ENCODE measurements around the gene ZSCAN16.

The ZSCAN16 gene

DNA sequence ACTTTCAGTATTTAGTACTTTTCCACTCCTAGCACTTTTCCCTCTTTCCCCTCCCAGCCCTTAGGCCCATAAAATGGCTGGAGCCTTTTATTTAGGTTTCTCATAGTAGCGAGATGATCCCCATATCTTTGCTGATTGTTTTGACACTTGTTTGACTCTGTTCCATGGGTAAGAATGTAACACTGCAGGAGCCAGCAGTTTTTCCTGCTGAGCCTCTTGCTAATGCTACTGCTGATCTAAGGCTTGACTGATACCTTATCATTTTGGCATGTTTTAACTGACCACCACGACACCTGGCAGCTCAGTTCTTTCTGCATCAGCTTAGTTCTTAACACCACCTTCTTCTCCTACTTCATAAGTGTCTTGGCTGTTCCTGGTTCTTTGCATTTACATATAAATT is 46.9 kb downstream of the ZSCAN16 start:
- no peak overlapping the region for H2AFZ ChIP-seq (ENCODE audit: low read length)
- no peaks in the 10 kb centered on the region for H3K27me3 ChIP-seq (ENCODE audit: insufficient read depth, low read length)
- no peaks in the 10 kb centered on the region; the same call in 1 of the 2 replicates for H3K36me3 ChIP-seq (ENCODE audit: insufficient read depth, low read length)
- no peaks in the 10 kb centered on the region for H3K9me3 ChIP-seq (ENCODE audit: low read length)
- no peaks in the 10 kb centered on the region for H3K4me1 ChIP-seq (ENCODE audit: insufficient read depth, low read length, severe bottlenecking)
- H3K79me2 ChIP-seq (ENCODE audit: insufficient read depth, low read length) = no peaks in the 10 kb centered on the region
- TF ChIP-seq, protein P1, sequence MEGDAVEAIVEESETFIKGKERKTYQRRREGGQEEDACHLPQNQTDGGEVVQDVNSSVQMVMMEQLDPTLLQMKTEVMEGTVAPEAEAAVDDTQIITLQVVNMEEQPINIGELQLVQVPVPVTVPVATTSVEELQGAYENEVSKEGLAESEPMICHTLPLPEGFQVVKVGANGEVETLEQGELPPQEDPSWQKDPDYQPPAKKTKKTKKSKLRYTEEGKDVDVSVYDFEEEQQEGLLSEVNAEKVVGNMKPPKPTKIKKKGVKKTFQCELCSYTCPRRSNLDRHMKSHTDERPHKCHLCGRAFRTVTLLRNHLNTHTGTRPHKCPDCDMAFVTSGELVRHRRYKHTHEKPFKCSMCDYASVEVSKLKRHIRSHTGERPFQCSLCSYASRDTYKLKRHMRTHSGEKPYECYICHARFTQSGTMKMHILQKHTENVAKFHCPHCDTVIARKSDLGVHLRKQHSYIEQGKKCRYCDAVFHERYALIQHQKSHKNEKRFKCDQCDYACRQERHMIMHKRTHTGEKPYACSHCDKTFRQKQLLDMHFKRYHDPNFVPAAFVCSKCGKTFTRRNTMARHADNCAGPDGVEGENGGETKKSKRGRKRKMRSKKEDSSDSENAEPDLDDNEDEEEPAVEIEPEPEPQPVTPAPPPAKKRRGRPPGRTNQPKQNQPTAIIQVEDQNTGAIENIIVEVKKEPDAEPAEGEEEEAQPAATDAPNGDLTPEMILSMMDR (IDR thresholded peaks at IDR 0.05; ENCODE audit: low read length) = no peak
- no peak for TF ChIP-seq EZH2 (IDR thresholded peaks at IDR 0.05; ENCODE audit: borderline replicate concordance, low read length)
- H3F3A ChIP-seq (ENCODE audit: insufficient read depth, low read length) = no peaks in the 10 kb centered on the region
- H3K9ac ChIP-seq (ENCODE audit: low read length) = no peak overlapping the region
- H3K4me3 ChIP-seq (ENCODE audit: low read depth, low read length, poor library complexity, severe bottlenecking) = no peak overlapping the region
- H3K9me2 ChIP-seq (ENCODE audit: low read depth, low read length) = no peaks in the 10 kb centered on the region
- no peak overlapping the region for H3K27ac ChIP-seq (ENCODE audit: low read depth, low read length, poor library complexity, severe bottlenecking)
- H4K20me1 ChIP-seq (ENCODE audit: insufficient read depth, low read length) = no peaks in the 10 kb centered on the region
- no peak overlapping the region for H3K4me2 ChIP-seq (ENCODE audit: low read length)

DNA sequence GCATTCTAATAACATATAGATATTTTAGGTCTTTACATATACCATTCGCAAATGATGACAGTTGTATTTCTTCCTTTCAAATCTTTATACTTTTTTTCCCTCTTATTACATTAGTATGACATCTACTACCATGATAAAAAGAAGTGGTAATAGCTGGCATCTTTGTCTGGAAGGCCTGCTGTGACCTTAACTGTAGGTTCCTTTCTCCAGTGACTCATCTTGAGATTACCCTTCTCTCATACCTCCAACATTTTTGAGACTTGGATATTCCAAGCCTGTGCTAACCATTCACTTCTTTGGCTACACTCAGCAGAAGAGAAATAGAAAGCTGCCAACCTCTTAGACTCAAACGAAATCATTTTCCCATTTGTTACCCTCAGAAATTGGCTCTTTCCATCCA is 47.6 kb downstream of the ZSCAN16 start:
- H3K9ac ChIP-seq (ENCODE audit: low read length) = no peak overlapping the region

DNA sequence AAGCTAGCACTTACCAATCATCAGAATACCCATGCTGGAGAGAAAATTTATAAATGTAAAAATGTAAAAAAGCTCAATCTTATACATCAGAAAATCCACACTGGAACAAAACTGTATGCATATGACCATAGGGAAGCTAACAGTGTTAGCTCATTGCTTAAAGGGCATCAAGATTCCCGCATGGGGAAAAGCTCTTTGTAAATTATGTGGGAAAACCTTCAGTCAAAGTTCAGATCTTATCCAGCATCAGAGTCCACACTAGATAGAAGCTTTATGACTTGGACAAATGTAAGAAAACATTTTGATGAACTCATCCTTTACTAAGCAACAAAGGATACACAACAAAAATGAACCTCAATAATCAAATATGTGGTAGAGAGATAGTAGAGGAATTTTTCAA is 52.0 kb downstream of the ZSCAN16 start:
- TF ChIP-seq EZH2 (IDR thresholded peaks at IDR 0.05; ENCODE audit: borderline replicate concordance, low read length) = no peak
- TF ChIP-seq, protein P1 (IDR thresholded peaks at IDR 0.05; ENCODE audit: low read length) = no peak
- no peaks in the 10 kb centered on the region for H3F3A ChIP-seq (ENCODE audit: insufficient read depth, low read length)
- H3K4me1 ChIP-seq (ENCODE audit: insufficient read depth, low read length, severe bottlenecking) = no peaks in the 10 kb centered on the region
- no peak overlapping the region for H3K9ac ChIP-seq (ENCODE audit: low read length)
- no peak overlapping the region for H3K4me3 ChIP-seq (ENCODE audit: low read depth, low read length, poor library complexity, severe bottlenecking)
- H3K27me3 ChIP-seq (ENCODE audit: insufficient read depth, low read length) = no peaks in the 10 kb centered on the region
- H3K79me2 ChIP-seq (ENCODE audit: insufficient read depth, low read length) = no peaks in the 10 kb centered on the region
- no peaks in the 10 kb centered on the region for H3K36me3 ChIP-seq (ENCODE audit: insufficient read depth, low read length)
- no peak overlapping the region for H2AFZ ChIP-seq (ENCODE audit: low read length)
- no peaks in the 10 kb centered on the region for H4K20me1 ChIP-seq (ENCODE audit: insufficient read depth, low read length)
- no peaks in the 10 kb centered on the region for H3K9me3 ChIP-seq (ENCODE audit: low read length)
- no peaks in the 10 kb centered on the region for H3K9me2 ChIP-seq (ENCODE audit: low read depth, low read length)
- no peak overlapping the region for H3K4me2 ChIP-seq (ENCODE audit: low read length)
- no peak overlapping the region for H3K27ac ChIP-seq (ENCODE audit: low read depth, low read length, poor library complexity, severe bottlenecking)

More for the DNA sequence above, 47.6 kb downstream of the ZSCAN16 start:
- no peaks in the 10 kb centered on the region for H4K20me1 ChIP-seq (ENCODE audit: insufficient read depth, low read length)
- H2AFZ ChIP-seq (ENCODE audit: low read length) = no peak overlapping the region
- H3K27me3 ChIP-seq (ENCODE audit: insufficient read depth, low read length) = no peaks in the 10 kb centered on the region
- H3K79me2 ChIP-seq (ENCODE audit: insufficient read depth, low read length) = no peaks in the 10 kb centered on the region
- no peaks in the 10 kb centered on the region for H3K4me1 ChIP-seq (ENCODE audit: insufficient read depth, low read length, severe bottlenecking)
- H3K36me3 ChIP-seq (ENCODE audit: insufficient read depth, low read length) = no peaks in the 10 kb centered on the region; the same call in 1 of the 2 replicates
- H3K9me2 ChIP-seq (ENCODE audit: low read depth, low read length) = no peaks in the 10 kb centered on the region
- H3K9me3 ChIP-seq (ENCODE audit: low read length) = no peaks in the 10 kb centered on the region
- H3K4me2 ChIP-seq (ENCODE audit: low read length) = no peak overlapping the region
- TF ChIP-seq, protein P1 (IDR thresholded peaks at IDR 0.05; ENCODE audit: low read length) = no peak
- TF ChIP-seq EZH2 (IDR thresholded peaks at IDR 0.05; ENCODE audit: borderline replicate concordance, low read length) = no peak
- H3F3A ChIP-seq (ENCODE audit: insufficient read depth, low read length) = no peaks in the 10 kb centered on the region
- no peak overlapping the region for H3K4me3 ChIP-seq (ENCODE audit: low read depth, low read length, poor library complexity, severe bottlenecking)
- H3K27ac ChIP-seq (ENCODE audit: low read depth, low read length, poor library complexity, severe bottlenecking) = no peak overlapping the region
